ENCODE results near the gene ZNF148. TPM values are rescaled to one million over a fixed set of nuclear protein-coding genes. Genes with fewer than 3 reads are reported as not detected.

The ZNF148 gene
- total RNA-seq, 2 experiments from 2014 or later = 30.9 to 34.0 TPM

- no peak overlapping the region for H3K4me3 Mint-ChIP-seq
- Histone ChIP-seq H3K27ac (ENCODE audit: low read depth in 1 of 2, low read length in 2 of 2) (no peak overlapping the region), H3K4me3 (ENCODE audit: low read length) (no peak overlapping the region), H3K27me3 (ENCODE audit: control insufficient read depth in 1 of 2, insufficient read depth in 2 of 2, low read length in 2 of 2) (no peaks in the 10 kb centered on the region), H3K36me3 (ENCODE audit: insufficient read depth, low read length) (peaks cover 6% of the 10 kb centered on the region), H3K9me3 (ENCODE audit: control insufficient read depth in 1 of 2, insufficient read depth in 1 of 2, low read length in 2 of 2) (no peaks in the 10 kb centered on the region), H3K4me1 (ENCODE audit: insufficient read depth, low read length) (no peaks in the 10 kb centered on the region)
- peaks cover 60% of the 10 kb centered on the region for H3K4me1 Mint-ChIP-seq (ENCODE audit: low read depth)
- no peaks in the 10 kb centered on the region for H3K9me3 Mint-ChIP-seq
- no peaks in the 10 kb centered on the region for H3K27me3 Mint-ChIP-seq
- POLR2A ChIA-PET = no interaction called here
- CTCF ChIA-PET = no interaction called here
- intact Hi-C loops (cut with DNase I, micrococcal nuclease) = no loop called here
- TF ChIP-seq CTCF (IDR thresholded peaks at IDR 0.05) = no peak
- no peak overlapping the region for H3K27ac Mint-ChIP-seq
- H3K36me3 Mint-ChIP-seq (ENCODE audit: low read depth) = peaks cover 51% of the 10 kb centered on the region
- DNase-seq (no peak), ATAC-seq (ENCODE audit: poor library complexity) (no peak)
Measured at GRCh38 chr3:125300416-125300815, 74.7 kb downstream of the ZNF148 start.

- CTCF ChIA-PET = no interaction called here
- DNase-seq = no peak
- Histone ChIP-seq H3K4me1 (ENCODE audit: insufficient read depth, low read length) (no peaks in the 10 kb centered on the region), H3K4me3 (ENCODE audit: low read length) (no peak overlapping the region), H3K36me3 (ENCODE audit: insufficient read depth, low read length) (peaks cover 5% of the 10 kb centered on the region), H3K27me3 (ENCODE audit: control insufficient read depth in 1 of 2, insufficient read depth in 2 of 2, low read length in 2 of 2) (no peaks in the 10 kb centered on the region), H3K9me3 (ENCODE audit: control insufficient read depth in 1 of 2, insufficient read depth in 1 of 2, low read length in 2 of 2) (no peaks in the 10 kb centered on the region), H3K27ac (ENCODE audit: low read depth in 1 of 2, low read length in 2 of 2) (no peak overlapping the region)
- POLR2A ChIA-PET = no interaction called here
- peaks cover 62% of the 10 kb centered on the region for H3K36me3 Mint-ChIP-seq (ENCODE audit: low read depth)
- intact Hi-C loops (cut with DNase I, micrococcal nuclease) = no loop called here
- ATAC-seq (ENCODE audit: poor library complexity) = no peak
- no peak overlapping the region for H3K27ac Mint-ChIP-seq
- H3K4me3 Mint-ChIP-seq = no peak overlapping the region
- H3K27me3 Mint-ChIP-seq = no peaks in the 10 kb centered on the region
- TF ChIP-seq CTCF (IDR thresholded peaks at IDR 0.05) = no peak
- peaks cover 76% of the 10 kb centered on the region for H3K4me1 Mint-ChIP-seq (ENCODE audit: low read depth)
- H3K9me3 Mint-ChIP-seq = no peaks in the 10 kb centered on the region
Measured at GRCh38 chr3:125294411-125294810, 80.7 kb downstream of the ZNF148 start.

DNA sequence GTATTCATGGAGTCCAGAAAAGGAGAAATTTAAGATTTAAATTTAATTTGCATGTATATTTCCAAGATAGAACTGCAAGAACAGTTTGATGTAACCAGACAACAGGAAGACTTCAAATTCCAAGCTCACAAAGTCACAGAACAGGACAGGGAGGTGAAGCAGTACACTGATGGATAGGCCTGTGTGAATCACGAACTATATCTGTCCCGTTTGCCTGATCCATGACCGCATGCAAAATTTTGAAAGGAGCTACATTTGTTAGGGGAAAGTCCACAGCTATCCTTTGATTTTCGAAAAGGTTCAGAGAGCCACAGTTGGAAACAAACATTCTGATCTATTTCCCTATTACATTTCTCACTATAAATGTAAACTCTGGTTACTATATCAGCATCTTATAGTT, 83.1 kb downstream of the ZNF148 start:
- peaks cover 19% of the 10 kb centered on the region for H3K36me3 ChIP-seq (ENCODE audit: insufficient read depth, low read length)
- DNase-seq = no peak
- H3K4me1 Mint-ChIP-seq (ENCODE audit: low read depth) = peaks cover 76% of the 10 kb centered on the region

More for the DNA sequence above, 83.1 kb downstream of the ZNF148 start:
- no peak for TF ChIP-seq CTCF (IDR thresholded peaks at IDR 0.05)
- H3K9me3 Mint-ChIP-seq = no peaks in the 10 kb centered on the region
- no peak overlapping the region for H3K27ac ChIP-seq (ENCODE audit: low read depth in 1 of 2, low read length in 2 of 2)
- intact Hi-C loops (cut with DNase I, micrococcal nuclease) = no loop called here
- H3K4me1 ChIP-seq (ENCODE audit: insufficient read depth, low read length) = no peaks in the 10 kb centered on the region
- no peaks in the 10 kb centered on the region for H3K27me3 Mint-ChIP-seq
- ATAC-seq (ENCODE audit: poor library complexity) = no peak
- H3K36me3 Mint-ChIP-seq (ENCODE audit: low read depth) = peaks cover 75% of the 10 kb centered on the region
- POLR2A ChIA-PET = no interaction called here
- CTCF ChIA-PET = no interaction called here
- no peak overlapping the region for H3K4me3 Mint-ChIP-seq
- no peak overlapping the region for H3K4me3 ChIP-seq (ENCODE audit: low read length)
- no peaks in the 10 kb centered on the region for H3K9me3 ChIP-seq (ENCODE audit: control insufficient read depth in 1 of 2, insufficient read depth in 1 of 2, low read length in 2 of 2)
- H3K27me3 ChIP-seq (ENCODE audit: control insufficient read depth in 1 of 2, insufficient read depth in 2 of 2, low read length in 2 of 2) = no peaks in the 10 kb centered on the region
- no peak overlapping the region for H3K27ac Mint-ChIP-seq

Data from CD4-positive, alpha-beta T cell (primary cell).